GM12878 (cell line): ENCODE results near the gene PLEKHG4B. TPM values are rescaled to one million over a fixed set of nuclear protein-coding genes. Genes with fewer than 3 reads are reported as not detected.

Experiments used
- ATAC-seq: fragments of 200-7000 bp; cut with Tn5 transposase; 3 replicates; pipeline ENCODE4 v1.9.1; 2020; ENCODE audit warnings: mild to moderate bottlenecking, moderate library complexity
- BruUV-seq: library from RNA; stranded (reverse); fragments of 400-500 nt; replicated peaks from 2 replicates; lab custom pipeline; 2021; lab: Mats Ljungman, UMichigan
- CTCF ChIA-PET: fragments of 300-600 bp; sonication (Branson Sonifier 250); formaldehyde crosslinking; extraction: SDS; loops from one replicate; lab custom pipeline; 2021; ENCODE audit warnings: inconsistent platforms; lab: Yijun Ruan, JAX
- POLR2A ChIA-PET: fragments of 350-600 bp; formaldehyde crosslinking; extraction: SDS; loops from one replicate; lab custom pipeline; 2021; ENCODE audit warnings: inconsistent platforms; lab: Charles Lee
- RAD21 ChIA-PET: fragments of 300-600 bp; sonication (Branson Sonifier 250); formaldehyde crosslinking; loops from one replicate; lab custom pipeline; 2023; ENCODE audit warnings: antibody characterized with exemption; ENCODE audit not compliant: unreplicated experiment; lab: Charles Lee
- SMC1A ChIA-PET: fragments of 300-600 bp; sonication (Branson Sonifier 250); formaldehyde crosslinking; loops from one replicate; lab custom pipeline; 2023; ENCODE audit not compliant: unreplicated experiment, uncharacterized antibody; lab: Charles Lee
- DNase-seq: peaks from one replicate; pipeline ENCODE4 v3.0.0-alpha.2; 2011; ENCODE audit warnings: low read depth, low spot score
- FAIRE-seq: peaks from 3 replicates; lab custom pipeline; 2011; peaks lifted over from hg19 to GRCh38; lab: Jason Lieb, UNC
- H2AFZ ChIP-seq: 2 replicates; pipeline ENCODE4 v1.6.0; 2011; ENCODE audit warnings: low read depth, low read length, control low read depth; ENCODE audit not compliant: control insufficient read depth
- H3K27ac ChIP-seq: 2 replicates; pipeline ENCODE4 v1.5.1; 2011; ENCODE audit warnings: control low read depth; ENCODE audit not compliant: control insufficient read depth, insufficient read depth
- H3K27me3 ChIP-seq, 2 experiments: replicated peaks in 1 of 2; 2 replicates each; pipeline versions ENCODE4 v1.6.0 to v1.6.1; 2011; ENCODE audit warnings: low read length in 1 of 2; ENCODE audit not compliant: control insufficient read depth in 2 of 2, insufficient read depth in 2 of 2
- H3K36me3 ChIP-seq, 2 experiments: 2 replicates each; pipeline ENCODE4 v1.5.1; 2011; ENCODE audit warnings: low read length in 1 of 2; ENCODE audit not compliant: control insufficient read depth in 2 of 2, insufficient read depth in 2 of 2
- H3K4me1 ChIP-seq: 2 replicates; pipeline ENCODE4 v1.6.1; 2011; ENCODE audit warnings: mild to moderate bottlenecking, low read length, moderate library complexity, mixed read lengths; ENCODE audit not compliant: control insufficient read depth, insufficient read depth
- H3K4me2 ChIP-seq: 2 replicates; pipeline ENCODE4 v1.6.0; 2011; ENCODE audit warnings: control low read depth; ENCODE audit not compliant: control insufficient read depth, insufficient read depth
- H3K4me3 ChIP-seq: fragments of 200-600 bp; sonication (generic); 2 replicates; pipeline ENCODE4 v1.5.1; 2016
- H3K79me2 ChIP-seq: 2 replicates; pipeline ENCODE4 v1.6.0; 2011; ENCODE audit warnings: low read length; ENCODE audit not compliant: control insufficient read depth, insufficient read depth
- H3K9ac ChIP-seq: 2 replicates; pipeline ENCODE4 v1.8.0; 2011; ENCODE audit warnings: low read length, control low read depth, mixed read lengths; ENCODE audit not compliant: control insufficient read depth, insufficient read depth
- H3K9me3 ChIP-seq: replicated peaks from 3 replicates; pipeline ENCODE4 v1.5.1; 2011; ENCODE audit warnings: mild to moderate bottlenecking, low read length; ENCODE audit not compliant: control insufficient read depth, insufficient read depth
- H4K20me1 ChIP-seq: 2 replicates; pipeline ENCODE4 v1.6.0; 2011; ENCODE audit not compliant: control insufficient read depth, insufficient read depth
- HDAC2 ChIP-seq: fragments of 200-600 bp; sonication (generic); IDR thresholded peaks from 2 replicates; pipeline ENCODE4 v1.6.1; 2017
- MYC ChIP-seq: IDR thresholded peaks from 2 replicates; pipeline ENCODE4 v1.6.1; 2011; ENCODE audit warnings: mild to moderate bottlenecking, low read length, moderate library complexity, inconsistent platforms; ENCODE audit not compliant: insufficient read depth, insufficient replicate concordance, insufficient read length, severe bottlenecking
- RCOR1 ChIP-seq: conservative IDR thresholded peaks from 2 replicates; pipeline ENCODE4 v1.6.1; 2012; ENCODE audit warnings: low read depth, low read length, improper control_type of control experiment
- SMAD5 ChIP-seq: IDR thresholded peaks from 2 replicates; pipeline ENCODE4 v1.6.1; 2016; ENCODE audit warnings: antibody characterized with exemption, low read depth
- SUZ12 ChIP-seq: fragments of 200-600 bp; sonication (generic); IDR thresholded peaks from one replicate; pipeline ENCODE4 v1.6.1; 2018; ENCODE audit warnings: antibody characterized with exemption, mild to moderate bottlenecking; ENCODE audit not compliant: unreplicated experiment
- TCF7 ChIP-seq: IDR thresholded peaks from 2 replicates; pipeline ENCODE4 v1.6.1; 2014; ENCODE audit warnings: antibody characterized with exemption, borderline replicate concordance
- WGBS: methylation state at CpG from one replicate; pipeline ENCODE4 v1.1.6; 2016; ENCODE audit warnings: low lambda C conversion rate; ENCODE audit not compliant: insufficient replicate concordance, insufficient coverage; ENCODE audit errors: missing lambda C conversion rate; 5-methylcytosine and 5-hydroxymethylcytosine counted together
- in situ Hi-C: fragments of 300-500 bp; cut with MboI; formaldehyde crosslinking; loops from 9 replicates; pipeline ENCODE4 v1.14.3; 2018; ENCODE audit warnings: mixed read lengths
- intact Hi-C: fragments of 100-400 bp; cut with micrococcal nuclease; formaldehyde crosslinking; loops from one replicate; pipeline ENCODE4 v1.14.2; 2022; ENCODE audit not compliant: unreplicated experiment
- polyA plus RNA-seq, 11 experiments: library from polyadenylated mRNA; depleted of rRNA in 4 of 11; unstranded in 6 of 11; stranded (reverse) in 5 of 11; fragments of >200 nt; fragmentation: Nextera tagmentation in 4 of 11; fragmentation: Illumina TruSeq in 1 of 11; extraction: Ambion mirVana in 4 of 11; extraction: Trizol in 1 of 11; gene quantifications; 1 replicate in 1 of 11; 2 replicates in 10 of 11; pipeline versions ENCODE4 v1.2.1 to v1.2.3, GENCODE V29; 2011 to 2016; ENCODE audit warnings: inconsistent platforms in 2 of 11, missing spikeins in 2 of 11, low read depth in 1 of 11
- total RNA-seq, 4 experiments: library from RNA; depleted of rRNA in 3 of 4; stranded (reverse); fragments of >200 nt in 3 of 4; fragmentation: Illumina TruSeq in 1 of 4; extraction: Trizol in 1 of 4; gene quantifications; 2 replicates each; pipeline versions ENCODE4 v1.2.1 to v1.2.3, GENCODE V29; 2013 to 2021
- TF ChIP-seq, protein P1 (sequence below): fragments of 450-650 bp; IDR thresholded peaks from 2 replicates; pipeline ENCODE4 v1.6.1; 2017; ENCODE audit warnings: antibody characterized with exemption, mild to moderate bottlenecking, moderate library complexity
- TF ChIP-seq, protein P2 (sequence below): fragments of 450-650 bp; formaldehyde crosslinking; IDR thresholded peaks from 2 replicates; pipeline ENCODE4 v1.5.0; 2022; ENCODE audit warnings: mild to moderate bottlenecking, missing genetic modification characterization
- TF ChIP-seq, protein P3 (sequence below): IDR thresholded peaks from 2 replicates; pipeline ENCODE4 v1.6.1; 2011; ENCODE audit warnings: borderline replicate concordance, low read depth, mild to moderate bottlenecking, moderate library complexity, mixed read lengths, low read length; ENCODE audit not compliant: insufficient read depth; ENCODE audit errors: extremely low read length

PLEKHG4B gene
- total and polyA plus RNA-seq, 10 of the 15 experiments (the other 5 are each of a cell fraction or from before 2014, with no cell fraction given), result under 0.01 to 0.05 (median 0.01) TPM; not detected in 6

DNA sequence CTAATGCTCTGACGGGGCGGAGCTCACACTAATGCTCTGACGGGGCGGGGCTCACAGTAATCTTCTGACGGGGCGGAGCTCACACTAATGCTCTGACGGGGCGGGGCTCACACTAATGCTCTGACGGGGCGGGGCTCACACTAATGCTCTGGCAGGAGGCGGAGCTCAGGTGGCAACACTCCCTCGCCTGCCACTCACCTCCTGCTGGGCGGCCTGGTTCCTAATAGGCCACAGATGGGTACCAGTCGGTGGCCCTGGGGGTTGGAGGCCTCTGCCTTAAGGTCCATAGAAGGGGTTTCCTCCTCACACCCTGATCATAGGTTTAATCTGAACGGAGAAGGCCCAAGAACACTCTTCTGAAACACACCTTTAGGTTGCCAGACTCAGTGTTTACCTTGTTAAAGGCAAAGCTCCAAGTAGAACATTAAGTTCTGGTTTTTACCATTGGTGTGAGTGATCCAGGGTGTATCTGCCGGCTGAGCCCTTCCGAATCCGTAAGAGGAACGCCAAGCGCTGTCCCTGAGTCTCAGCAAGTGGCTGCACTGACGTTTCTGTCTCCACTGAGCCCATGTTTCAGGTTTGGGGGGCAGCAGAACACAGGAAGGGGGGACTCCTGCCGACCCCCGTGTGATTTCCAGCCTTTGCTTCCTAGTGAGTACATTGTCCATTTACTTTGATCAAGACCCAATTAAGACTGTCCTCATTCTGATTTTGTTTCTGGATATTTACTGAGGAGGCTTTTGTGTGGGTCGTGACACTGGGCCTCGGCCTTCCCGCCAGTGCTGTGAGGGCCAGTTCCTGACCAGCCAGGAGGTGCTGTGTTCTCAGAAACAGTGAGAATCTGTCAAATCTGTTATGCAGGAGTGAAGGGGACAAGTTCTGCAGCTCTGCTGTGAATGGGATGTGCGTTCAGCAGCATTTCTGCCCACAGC is 74.7 kb downstream of the PLEKHG4B start:
- Histone ChIP-seq H2AFZ (no peak overlapping the region), H3K27ac (no peak overlapping the region), H3K4me2 (no peak overlapping the region), H4K20me1 (no peaks in the 10 kb centered on the region), H3K9ac (no peak overlapping the region), H3K27me3 (no peaks in the 10 kb centered on the region; a peak in 1 of 4 replicates), H3K4me1 (no peaks in the 10 kb centered on the region), H3K36me3 (no peaks in the 10 kb centered on the region), H3K4me3 (no peak overlapping the region), H3K79me2 (no peaks in the 10 kb centered on the region), H3K9me3 (no peaks in the 10 kb centered on the region; the same call in 2 of the 3 replicates)
- BruUV-seq, result no TSS peak
- ChIA-PET SMC1A (no interaction called here), POLR2A (no interaction called here), CTCF (no interaction called here), RAD21 (no interaction called here)
- intact Hi-C loops (no loop called here), in situ Hi-C loops (no loop called here)
- 59% methylated on average over 20 of the region's 27 CpGs for WGBS
- DNase-seq, result no peak
- no peak for FAIRE-seq
- no peak for ATAC-seq
- TF ChIP-seq, protein P1, sequence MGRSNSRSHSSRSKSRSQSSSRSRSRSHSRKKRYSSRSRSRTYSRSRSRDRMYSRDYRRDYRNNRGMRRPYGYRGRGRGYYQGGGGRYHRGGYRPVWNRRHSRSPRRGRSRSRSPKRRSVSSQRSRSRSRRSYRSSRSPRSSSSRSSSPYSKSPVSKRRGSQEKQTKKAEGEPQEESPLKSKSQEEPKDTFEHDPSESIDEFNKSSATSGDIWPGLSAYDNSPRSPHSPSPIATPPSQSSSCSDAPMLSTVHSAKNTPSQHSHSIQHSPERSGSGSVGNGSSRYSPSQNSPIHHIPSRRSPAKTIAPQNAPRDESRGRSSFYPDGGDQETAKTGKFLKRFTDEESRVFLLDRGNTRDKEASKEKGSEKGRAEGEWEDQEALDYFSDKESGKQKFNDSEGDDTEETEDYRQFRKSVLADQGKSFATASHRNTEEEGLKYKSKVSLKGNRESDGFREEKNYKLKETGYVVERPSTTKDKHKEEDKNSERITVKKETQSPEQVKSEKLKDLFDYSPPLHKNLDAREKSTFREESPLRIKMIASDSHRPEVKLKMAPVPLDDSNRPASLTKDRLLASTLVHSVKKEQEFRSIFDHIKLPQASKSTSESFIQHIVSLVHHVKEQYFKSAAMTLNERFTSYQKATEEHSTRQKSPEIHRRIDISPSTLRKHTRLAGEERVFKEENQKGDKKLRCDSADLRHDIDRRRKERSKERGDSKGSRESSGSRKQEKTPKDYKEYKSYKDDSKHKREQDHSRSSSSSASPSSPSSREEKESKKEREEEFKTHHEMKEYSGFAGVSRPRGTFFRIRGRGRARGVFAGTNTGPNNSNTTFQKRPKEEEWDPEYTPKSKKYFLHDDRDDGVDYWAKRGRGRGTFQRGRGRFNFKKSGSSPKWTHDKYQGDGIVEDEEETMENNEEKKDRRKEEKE, result no peak
- TF ChIP-seq SMAD5, result no peak
- TF ChIP-seq TCF7, result no peak
- no peak for TF ChIP-seq HDAC2
- TF ChIP-seq, protein P2, sequence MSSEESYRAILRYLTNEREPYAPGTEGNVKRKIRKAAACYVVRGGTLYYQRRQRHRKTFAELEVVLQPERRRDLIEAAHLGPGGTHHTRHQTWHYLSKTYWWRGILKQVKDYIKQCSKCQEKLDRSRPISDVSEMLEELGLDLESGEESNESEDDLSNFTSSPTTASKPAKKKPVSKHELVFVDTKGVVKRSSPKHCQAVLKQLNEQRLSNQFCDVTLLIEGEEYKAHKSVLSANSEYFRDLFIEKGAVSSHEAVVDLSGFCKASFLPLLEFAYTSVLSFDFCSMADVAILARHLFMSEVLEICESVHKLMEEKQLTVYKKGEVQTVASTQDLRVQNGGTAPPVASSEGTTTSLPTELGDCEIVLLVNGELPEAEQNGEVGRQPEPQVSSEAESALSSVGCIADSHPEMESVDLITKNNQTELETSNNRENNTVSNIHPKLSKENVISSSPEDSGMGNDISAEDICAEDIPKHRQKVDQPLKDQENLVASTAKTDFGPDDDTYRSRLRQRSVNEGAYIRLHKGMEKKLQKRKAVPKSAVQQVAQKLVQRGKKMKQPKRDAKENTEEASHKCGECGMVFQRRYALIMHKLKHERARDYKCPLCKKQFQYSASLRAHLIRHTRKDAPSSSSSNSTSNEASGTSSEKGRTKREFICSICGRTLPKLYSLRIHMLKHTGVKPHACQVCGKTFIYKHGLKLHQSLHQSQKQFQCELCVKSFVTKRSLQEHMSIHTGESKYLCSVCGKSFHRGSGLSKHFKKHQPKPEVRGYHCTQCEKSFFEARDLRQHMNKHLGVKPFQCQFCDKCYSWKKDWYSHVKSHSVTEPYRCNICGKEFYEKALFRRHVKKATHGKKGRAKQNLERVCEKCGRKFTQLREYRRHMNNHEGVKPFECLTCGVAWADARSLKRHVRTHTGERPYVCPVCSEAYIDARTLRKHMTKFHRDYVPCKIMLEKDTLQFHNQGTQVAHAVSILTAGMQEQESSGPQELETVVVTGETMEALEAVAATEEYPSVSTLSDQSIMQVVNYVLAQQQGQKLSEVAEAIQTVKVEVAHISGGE (CRISPR knock-in tag), result no peak
- no peak for TF ChIP-seq MYC
- TF ChIP-seq, protein P3, sequence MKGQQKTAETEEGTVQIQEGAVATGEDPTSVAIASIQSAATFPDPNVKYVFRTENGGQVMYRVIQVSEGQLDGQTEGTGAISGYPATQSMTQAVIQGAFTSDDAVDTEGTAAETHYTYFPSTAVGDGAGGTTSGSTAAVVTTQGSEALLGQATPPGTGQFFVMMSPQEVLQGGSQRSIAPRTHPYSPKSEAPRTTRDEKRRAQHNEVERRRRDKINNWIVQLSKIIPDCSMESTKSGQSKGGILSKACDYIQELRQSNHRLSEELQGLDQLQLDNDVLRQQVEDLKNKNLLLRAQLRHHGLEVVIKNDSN, result no peak
- TF ChIP-seq SUZ12, result no peak
- TF ChIP-seq RCOR1, result no peak
